GM19467 (cell line): ENCODE measurements around the gene DNMT1.

ENCODE experiments used
- ATAC-seq: cut with Tn5 transposase; IDR thresholded peaks from one replicate; pipeline ENCODE4 v1.9.1; 2021; ENCODE audit warnings: mild to moderate bottlenecking, moderate library complexity; ENCODE audit not compliant: unreplicated experiment

Gene DNMT1

GRCh38 chr19:10100163-10100785, 94.5 kb downstream of the DNMT1 start:
- ATAC-seq, result no peak

- no peak for ATAC-seq
Measured at GRCh38 chr19:10096615-10096963, 98.2 kb downstream of the DNMT1 start.

- peak; percentile 79 for ATAC-seq
Measured at GRCh38 chr19:10095948-10096614, 98.7 kb downstream of the DNMT1 start.

GRCh38 chr19:10095622-10095947, 99.2 kb downstream of the DNMT1 start:
- ATAC-seq, result no peak

GRCh38 chr19:10093295-10094186, 101.2 kb downstream of the DNMT1 start:
- ATAC-seq, result no peak

GRCh38 chr19:10092648-10093294, 102.0 kb downstream of the DNMT1 start:
- no peak for ATAC-seq

- ATAC-seq, result no peak
Measured at GRCh38 chr19:10091895-10092641, 102.7 kb downstream of the DNMT1 start.

GRCh38 chr19:10091370-10091687, 103.4 kb downstream of the DNMT1 start:
- ATAC-seq, result no peak

- no peak for ATAC-seq
Measured at GRCh38 chr19:10089801-10090375, 104.9 kb downstream of the DNMT1 start.

GRCh38 chr19:10088949-10089554, 105.7 kb downstream of the DNMT1 start:
- no peak for ATAC-seq

- ATAC-seq, result no peak
Measured at GRCh38 chr19:10087296-10088061, 107.3 kb downstream of the DNMT1 start.

GRCh38 chr19:10086591-10087192, 108.1 kb downstream of the DNMT1 start:
- no peak for ATAC-seq

- ATAC-seq, result peak; percentile 80
Measured at GRCh38 chr19:10085641-10086590, 108.8 kb downstream of the DNMT1 start, which contains the start of gene SHFL. Gene SHFL (plus strand): TSS chr19:10086317. CDS start chr19:10086428, 111 bp downstream.

- ATAC-seq, result no peak
Measured at GRCh38 chr19:10084803-10085202, 110.0 kb downstream of the DNMT1 start.

- ATAC-seq, result no peak
Measured at GRCh38 chr19:10083911-10084310, 110.8 kb downstream of the DNMT1 start.
